ENCODE measurements around the gene ZCCHC7.

- TF ChIP-seq EZH2phosphoT487 (IDR thresholded peaks at IDR 0.05; ENCODE audit: insufficient read depth, low read depth) (no peak), EZH2 (IDR thresholded peaks at IDR 0.05; ENCODE audit: insufficient read depth, poor library complexity, severe bottlenecking) (no peak)
Observed at GRCh38 chr9:37229455-37229854, 109.1 kb downstream of the ZCCHC7 start.

Data from GM23248 (cell line).